OCI-LY3 (cell line): ENCODE data around the gene SHISA7.

Experiments used
- H2AFZ ChIP-seq: fragments of 200-600, 300-600 bp; shearing (Covaris generic); 2 replicates; pipeline ENCODE4 v1.6.0; 2014; ENCODE audit warnings: antibody characterized with exemption, low read depth, low read length
- H3K27ac ChIP-seq: fragments of 200-600, 300-600 bp; sonication (generic); 2 replicates; pipeline ENCODE4 v1.5.1; 2014; ENCODE audit warnings: mild to moderate bottlenecking, low read length, moderate library complexity, mixed read lengths
- H3K27me3 ChIP-seq: fragments of 200-600, 300-600 bp; sonication (generic); 2 replicates; pipeline ENCODE4 v1.6.1; 2014; ENCODE audit warnings: low read depth, low read length, mixed read lengths
- H3K36me3 ChIP-seq: fragments of 200-600, 300-600 bp; sonication (generic); replicated peaks from 2 replicates; pipeline ENCODE3; 2014; ENCODE audit warnings: low read depth, low read length, mixed read lengths
- H3K4me1 ChIP-seq: fragments of 300-600, 200-600 bp; sonication (generic); 2 replicates; pipeline ENCODE4 v1.6.1; 2014; ENCODE audit warnings: low read length, mixed read lengths
- H3K4me2 ChIP-seq: fragments of 200-600, 300-600 bp; sonication (generic); 2 replicates; pipeline ENCODE4 v1.6.1; 2014; ENCODE audit warnings: low read length, mixed read lengths
- H3K4me3 ChIP-seq: fragments of 300-600, 200-600 bp; sonication (generic); 2 replicates; pipeline ENCODE4 v1.5.1; 2014; ENCODE audit warnings: antibody characterized with exemption, mild to moderate bottlenecking, low read length, moderate library complexity
- H3K79me2 ChIP-seq: fragments of 300-600, 200-600 bp; shearing (Covaris generic); 2 replicates; pipeline ENCODE4 v1.6.1; 2014; ENCODE audit warnings: mild to moderate bottlenecking, low read length, mixed read lengths
- H3K9ac ChIP-seq: fragments of 300-600, 200-600 bp; shearing (Covaris generic); 2 replicates; pipeline ENCODE4 v1.6.0; 2014; ENCODE audit warnings: mild to moderate bottlenecking, low read length, moderate library complexity
- H3K9me3 ChIP-seq: fragments of 200-600, 300-600 bp; shearing (Covaris generic); 2 replicates; pipeline ENCODE4 v1.6.1; 2014; ENCODE audit warnings: low read length, mixed read lengths; ENCODE audit not compliant: insufficient read depth
- H4K20me1 ChIP-seq: fragments of 200-600, 300-600 bp; sonication (generic); 2 replicates; pipeline ENCODE4 v1.6.1; 2016; ENCODE audit warnings: low read length, mixed read lengths; ENCODE audit not compliant: insufficient read depth
- CTCF ChIP-seq: fragments of 200-600, 300-600 bp; sonication (generic); IDR thresholded peaks from 2 replicates; pipeline ENCODE4 v1.5.1; 2014; ENCODE audit warnings: antibody characterized with exemption, low read length, low read depth
- EZH2phosphoT487 ChIP-seq: fragments of 200-600 bp; shearing (Covaris generic); IDR thresholded peaks from 2 replicates; pipeline ENCODE4 v1.6.1; 2018; ENCODE audit warnings: antibody characterized with exemption, mixed run types, low read depth

SHISA7 gene

GRCh38 chr19:55384920-55385723 is 58.0 kb downstream of the SHISA7 start:
- H2AFZ ChIP-seq, result peak overlapping the region; percentile 85
- peak overlapping the region; percentile 93 for H3K9ac ChIP-seq
- H3K27me3 ChIP-seq, result no peaks in the 10 kb centered on the region
- H3K4me3 ChIP-seq, result peak overlapping the region; percentile 81
- H3K27ac ChIP-seq, result peak overlapping the region; percentile 89
- H3K9me3 ChIP-seq, result no peaks in the 10 kb centered on the region
- no peak for TF ChIP-seq EZH2phosphoT487
- H3K79me2 ChIP-seq, result peaks cover 66% of the 10 kb centered on the region
- H4K20me1 ChIP-seq, result peaks cover 41% of the 10 kb centered on the region
- H3K4me1 ChIP-seq, result peaks cover 31% of the 10 kb centered on the region
- peak overlapping the region; percentile 99 for H3K4me2 ChIP-seq
- H3K36me3 ChIP-seq, result peaks cover 53% of the 10 kb centered on the region

- H3K27ac ChIP-seq, result peak within 1 kb of the TSS; percentile 89
- peaks cover 33% of the 10 kb centered on the region for H4K20me1 ChIP-seq
- H3K9ac ChIP-seq, result peak within 1 kb of the TSS; percentile 93
- peak within 1 kb of the TSS; percentile 82 for H3K4me3 ChIP-seq
- TF ChIP-seq EZH2phosphoT487 (no peak), CTCF (no peak)
- peak within 1 kb of the TSS; percentile 85 for H2AFZ ChIP-seq
- peak within 1 kb of the TSS; percentile 99 for H3K4me2 ChIP-seq
- no peaks in the 10 kb centered on the region for H3K9me3 ChIP-seq
- H3K36me3 ChIP-seq, result peaks cover 46% of the 10 kb centered on the region
- H3K79me2 ChIP-seq, result peaks cover 66% of the 10 kb centered on the region
- H3K4me1 ChIP-seq, result peaks cover 31% of the 10 kb centered on the region
- no peaks in the 10 kb centered on the region for H3K27me3 ChIP-seq
Measured at GRCh38 chr19:55384131-55384919, 58.8 kb downstream of the SHISA7 start, which contains the start of gene TMEM238. TMEM238 (minus strand) TSS chr19:55384292; CDS start chr19:55384259, 33 bp downstream.

- H3K27me3 ChIP-seq, result no peaks in the 10 kb centered on the region
- peak overlapping the region; percentile 89 for H3K27ac ChIP-seq
- H4K20me1 ChIP-seq, result peaks cover 25% of the 10 kb centered on the region
- TF ChIP-seq EZH2phosphoT487 (no peak), CTCF (peak; percentile 22)
- H3K4me2 ChIP-seq, result peak overlapping the region; percentile 99
- peaks cover 31% of the 10 kb centered on the region for H3K4me1 ChIP-seq
- peaks cover 37% of the 10 kb centered on the region for H3K36me3 ChIP-seq
- H3K79me2 ChIP-seq, result peaks cover 60% of the 10 kb centered on the region
- H3K4me3 ChIP-seq, result peak overlapping the region; percentile 82
- H2AFZ ChIP-seq, result no peak overlapping the region
- H3K9me3 ChIP-seq, result no peaks in the 10 kb centered on the region
- H3K9ac ChIP-seq, result peak overlapping the region; percentile 93
Measured at GRCh38 chr19:55383279-55384130, 59.6 kb downstream of the SHISA7 start.

- Histone ChIP-seq H3K36me3 (peaks cover 28% of the 10 kb centered on the region), H3K9me3 (no peaks in the 10 kb centered on the region), H3K9ac (peak overlapping the region; percentile 82; the same call in 1 of the 2 replicates), H3K27me3 (no peaks in the 10 kb centered on the region), H3K4me1 (peaks cover 28% of the 10 kb centered on the region), H3K4me3 (peak overlapping the region; percentile 82), H3K27ac (no peak overlapping the region), H2AFZ (no peak overlapping the region), H3K4me2 (peak overlapping the region; percentile 95), H3K79me2 (peaks cover 50% of the 10 kb centered on the region), H4K20me1 (peaks cover 16% of the 10 kb centered on the region)
- TF ChIP-seq EZH2phosphoT487 (no peak), CTCF (no peak)
Measured at GRCh38 chr19:55382522-55383054, 60.5 kb downstream of the SHISA7 start.
